Fibroblast of pulmonary artery (primary cell): ENCODE measurements around the gene HOXA5.

Experiments
- DNase-seq: peaks from one replicate; pipeline ENCODE4 v3.0.0-alpha.2; 2010; ENCODE audit warnings: low read depth
- H3K4me3 ChIP-seq: replicated peaks from 2 replicates; pipeline ENCODE4 v1.5.1; 2011; ENCODE audit warnings: low read depth, mild to moderate bottlenecking, control low read depth, low read length, moderate library complexity
- CTCF ChIP-seq: IDR thresholded peaks from 2 replicates; pipeline ENCODE4 v1.5.1; 2011; ENCODE audit warnings: mild to moderate bottlenecking, control low read depth, low read length, inconsistent platforms; ENCODE audit errors: missing control alignments

The HOXA5 gene

DNA sequence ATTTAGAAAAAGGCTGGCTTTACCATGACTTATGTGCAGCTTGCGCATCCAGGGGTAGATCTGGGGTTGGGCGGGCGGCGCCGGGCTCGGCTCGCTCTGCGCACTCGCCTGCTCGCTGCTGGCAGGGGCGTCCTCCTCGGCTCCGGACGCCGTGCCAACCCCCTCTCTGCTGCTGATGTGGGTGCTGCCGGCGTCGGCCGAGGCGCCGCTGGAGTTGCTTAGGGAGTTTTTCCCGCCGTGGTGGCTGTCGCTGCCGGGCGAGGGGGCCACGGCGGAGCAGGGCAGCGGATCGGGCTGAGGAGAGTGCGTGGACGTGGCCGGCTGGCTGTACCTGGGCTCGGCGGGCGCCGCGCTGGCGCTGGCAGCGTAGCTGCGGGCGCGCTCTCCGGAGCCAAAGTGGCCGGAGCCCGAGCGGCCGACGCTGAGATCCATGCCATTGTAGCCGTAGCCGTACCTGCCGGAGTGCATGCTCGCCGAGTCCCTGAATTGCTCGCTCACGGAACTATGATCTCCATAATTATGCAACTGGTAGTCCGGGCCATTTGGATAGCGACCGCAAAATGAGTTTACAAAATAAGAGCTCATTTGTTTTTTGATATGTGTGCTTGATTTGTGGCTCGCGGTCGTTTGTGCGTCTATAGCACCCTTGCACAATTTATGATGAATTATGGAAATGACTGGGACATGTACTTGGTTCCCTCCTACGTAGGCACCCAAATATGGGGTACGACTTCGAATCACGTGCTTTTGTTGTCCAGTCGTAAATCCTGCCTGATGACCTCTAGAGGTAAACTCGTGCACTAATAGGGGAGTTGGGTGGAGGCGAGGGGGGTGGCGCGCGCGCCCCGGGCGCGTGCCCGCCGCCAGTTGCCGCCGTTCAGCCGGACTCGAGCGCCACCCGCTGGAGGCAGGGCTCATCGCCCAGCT is at the start of gene HOXA5:
Gene HOXA5 (minus strand): TSS at position 659 of the 927 bp plus-strand sequence. CDS start 74 bp downstream, at position 585.
- peak within 1 kb of the TSS; percentile 48 for H3K4me3 ChIP-seq
- peak; percentile 84 for DNase-seq

DNA sequence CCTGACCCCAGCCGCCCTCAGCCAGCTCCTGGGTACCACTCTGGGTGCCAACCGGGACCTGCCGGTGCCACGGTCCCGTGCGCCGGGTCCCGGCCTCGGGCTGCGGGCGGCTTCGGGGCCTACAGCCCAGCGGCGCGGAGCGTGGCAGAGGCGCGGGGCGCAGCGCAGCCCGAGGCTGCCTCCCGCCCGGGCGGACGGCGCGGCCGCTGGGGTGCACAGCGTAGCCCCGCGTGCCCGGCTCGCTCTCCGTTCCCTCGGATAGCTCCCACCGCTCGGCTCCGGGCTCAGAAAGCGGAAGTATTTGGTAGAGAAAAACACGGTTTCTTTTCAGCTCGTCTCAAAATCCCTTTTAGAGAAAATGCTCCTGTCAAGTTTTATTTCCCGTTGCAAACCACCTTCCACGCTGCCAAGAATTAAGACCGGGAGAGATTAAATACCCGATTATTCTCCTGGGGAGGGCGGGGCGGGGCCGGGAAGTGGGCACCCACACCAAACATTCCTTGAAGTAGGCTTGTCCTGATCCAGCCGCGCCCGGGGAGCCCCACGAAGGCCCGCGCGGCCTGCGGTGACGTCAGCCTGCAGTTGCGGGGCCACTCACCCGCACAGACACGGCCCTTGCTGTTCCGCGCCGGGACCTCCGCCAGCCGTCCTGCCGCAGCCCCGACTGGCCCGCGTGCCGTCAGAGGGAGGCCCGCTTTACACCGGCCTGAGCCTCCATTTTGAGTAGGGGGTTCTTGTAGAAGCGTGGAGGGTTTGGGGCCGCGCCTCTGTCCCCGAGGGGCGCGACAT is 49.3 kb upstream of the HOXA5 start:
- peak overlapping the region; percentile 3 for H3K4me3 ChIP-seq
- no peak for DNase-seq
- TF ChIP-seq CTCF = no peak

More for the DNA sequence above, at the start of gene HOXA5:
- peak; percentile 9 for TF ChIP-seq CTCF

- no peak for DNase-seq
- no peak for TF ChIP-seq CTCF
- no peak overlapping the region for H3K4me3 ChIP-seq
Observed at GRCh38 chr7:27191833-27192545, 48.5 kb upstream of the HOXA5 start.

DNA sequence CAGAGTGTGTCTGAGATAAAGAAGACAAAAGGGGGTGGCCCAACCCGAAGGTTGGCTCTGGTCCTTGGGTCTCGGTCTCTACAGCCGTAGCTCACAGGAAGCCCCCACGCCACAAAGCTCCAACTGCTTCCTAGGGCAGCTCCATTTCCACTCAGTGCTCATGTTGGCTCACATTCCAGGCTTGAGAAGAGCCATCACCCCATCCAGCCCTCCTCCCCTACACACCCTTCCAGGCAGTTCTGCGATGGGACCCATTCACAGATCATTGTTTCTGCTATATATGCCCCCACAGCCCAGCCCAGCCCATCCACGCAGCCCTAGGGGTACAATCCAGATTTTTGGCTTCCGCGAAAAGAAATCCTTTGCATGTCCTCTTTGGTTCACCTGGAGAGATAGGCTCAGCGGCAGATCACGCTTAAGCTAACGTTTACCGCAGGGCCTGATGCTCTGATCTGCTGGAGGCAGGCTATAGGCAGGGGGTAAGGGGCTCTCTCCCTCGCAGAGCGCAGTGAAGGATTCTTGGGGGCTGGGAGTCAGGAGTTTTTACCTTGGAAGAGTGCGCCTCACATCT is 47.8 kb upstream of the HOXA5 start:
- no peak overlapping the region for H3K4me3 ChIP-seq
- no peak for TF ChIP-seq CTCF
- DNase-seq = no peak

- TF ChIP-seq CTCF = no peak
- H3K4me3 ChIP-seq = no peak overlapping the region
- DNase-seq = no peak
Observed at GRCh38 chr7:27189997-27190748, 46.7 kb upstream of the HOXA5 start.
